ENCODE measurements around the gene LRCH4. TPM values are rescaled to one million over a fixed set of nuclear protein-coding genes. Genes with fewer than 3 reads are reported as not detected.

LRCH4 gene
- total RNA-seq, 2 experiments from 2014 or later: 189 to 217 TPM

DNA sequence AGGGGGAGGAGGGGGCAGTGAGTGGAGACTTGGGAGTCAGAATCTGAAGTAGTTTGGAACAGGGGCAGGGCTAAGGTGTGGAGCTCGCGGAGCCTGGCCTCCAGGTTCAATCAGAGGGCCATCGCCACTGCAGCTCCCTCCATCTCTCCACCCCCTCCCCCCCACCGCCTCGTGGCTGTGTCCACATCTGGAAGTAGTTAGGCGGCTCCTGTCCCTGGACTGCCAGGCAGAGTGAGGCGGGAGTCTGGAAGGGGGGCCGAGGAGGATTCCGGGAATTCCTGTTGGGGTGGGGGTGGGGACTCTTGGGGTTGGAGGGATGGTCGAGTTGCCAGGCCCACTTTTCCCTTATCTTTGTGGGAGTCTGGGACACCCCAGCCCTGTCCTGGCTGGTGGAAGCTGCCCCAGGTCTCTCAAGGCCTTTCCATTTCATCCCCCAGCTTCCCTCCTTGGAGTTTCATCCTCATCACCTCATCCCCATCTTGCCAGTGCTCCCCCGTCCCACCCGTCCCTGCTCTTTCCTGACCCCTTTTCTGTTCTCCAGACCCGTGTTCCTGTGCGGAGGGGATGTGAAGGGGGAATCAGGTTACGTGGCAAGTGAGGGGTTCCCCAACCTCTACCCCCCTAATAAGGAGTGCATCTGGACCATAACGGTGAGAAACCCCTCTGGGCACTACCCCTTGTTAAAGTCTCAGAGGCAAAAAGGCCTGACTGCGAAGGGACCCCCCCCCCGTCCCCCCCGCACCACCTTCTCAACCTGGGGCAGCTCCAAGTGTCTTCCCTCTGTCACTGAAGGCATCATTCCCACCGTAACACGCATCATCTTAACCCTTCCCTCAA lies 17.2 kb upstream of the LRCH4 start:
- H3K9me3 Mint-ChIP-seq: no peaks in the 10 kb centered on the region
- no peak for DNase-seq
- H3K27ac Mint-ChIP-seq: peak overlapping the region; percentile 88
- CTCF ChIA-PET: interaction anchor here (0.8 to 2.1 kb wide), 5 partner anchors 13 to 103 kb away, joined by 3 to 6 read pairs (median 5); partner anchors contain the start of genes FBXO24 and POP7
- POLR2A ChIA-PET: interaction anchor here (1.1 kb wide), 2 partner anchors 14 to 17 kb away, joined by 3 read pairs; partner anchors contain the start of genes FBXO24 and LRCH4
- H3K36me3 Mint-ChIP-seq (ENCODE audit: low read depth): no peaks in the 10 kb centered on the region
- peak overlapping the region; percentile 84 for H3K4me3 Mint-ChIP-seq
- H3K27me3 Mint-ChIP-seq: peaks cover 2% of the 10 kb centered on the region
- H3K4me1 Mint-ChIP-seq: peaks cover 48% of the 10 kb centered on the region

GRCh38 chr7:100600730-100601038 lies 14.8 kb upstream of the LRCH4 start:
- H3K27me3 Mint-ChIP-seq: no peaks in the 10 kb centered on the region
- CTCF ChIA-PET: interaction anchor here (0.6 to 1.0 kb wide), 3 partner anchors 13 to 193 kb away, joined by 3 to 4 read pairs (median 3); no protein-coding TSS in a partner anchor
- POLR2A ChIA-PET: no interaction called here

GRCh38 chr7:100599911-100600729 lies 14.2 kb upstream of the LRCH4 start:
- Mint-ChIP-seq H3K27ac (no peak overlapping the region), H3K27me3 (peaks cover under 1% of the 10 kb centered on the region)
- POLR2A ChIA-PET: no interaction called here

More at GRCh38 chr7:100600730-100601038, 14.8 kb upstream of the LRCH4 start:
- Mint-ChIP-seq H3K9me3 (no peaks in the 10 kb centered on the region), H3K4me3 (no peak overlapping the region), H3K4me1 (peaks cover 37% of the 10 kb centered on the region), H3K36me3 (ENCODE audit: low read depth) (no peaks in the 10 kb centered on the region), H3K27ac (no peak overlapping the region)
- DNase-seq: no peak

GRCh38 chr7:100598425-100598824 lies 12.5 kb upstream of the LRCH4 start:
- POLR2A ChIA-PET: interaction anchor here (1.0 kb wide), 1 partner anchor 12 kb away, joined by 3 read pairs; the partner anchor contains the start of gene FBXO24
- H3K27ac Mint-ChIP-seq: peak overlapping the region; percentile 64
- DNase-seq: no peak

More at GRCh38 chr7:100599911-100600729, 14.2 kb upstream of the LRCH4 start:
- no peak for DNase-seq
- no peak overlapping the region for H3K4me3 Mint-ChIP-seq
- no peaks in the 10 kb centered on the region for H3K9me3 Mint-ChIP-seq
- CTCF ChIA-PET: interaction anchor here (0.6 to 2.5 kb wide), 4 partner anchors 13 to 80 kb away, joined by 3 to 14 read pairs (median 4); partner anchors contain the start of genes FBXO24 and LRCH4
- no peaks in the 10 kb centered on the region for H3K36me3 Mint-ChIP-seq (ENCODE audit: low read depth)
- peaks cover 31% of the 10 kb centered on the region for H3K4me1 Mint-ChIP-seq

GRCh38 chr7:100595188-100595587 lies 9.3 kb upstream of the LRCH4 start:
- POLR2A ChIA-PET: no interaction called here
- no peak for DNase-seq
- Mint-ChIP-seq H3K4me3 (no peak overlapping the region), H3K36me3 (ENCODE audit: low read depth) (no peaks in the 10 kb centered on the region), H3K9me3 (no peaks in the 10 kb centered on the region), H3K4me1 (peaks cover 8% of the 10 kb centered on the region), H3K27ac (no peak overlapping the region), H3K27me3 (peaks cover 5% of the 10 kb centered on the region)
- CTCF ChIA-PET: interaction anchor here (0.6 to 1.6 kb wide), 2 partner anchors 9 to 36 kb away, joined by 3 to 8 read pairs; partner anchors contain the start of genes FBXO24 and LRCH4

More at GRCh38 chr7:100598425-100598824, 12.5 kb upstream of the LRCH4 start:
- CTCF ChIA-PET: interaction anchor here (1.4 to 2.5 kb wide), 4 partner anchors 9 to 35 kb away, joined by 3 to 14 read pairs (median 8); partner anchors contain the start of genes FBXO24, LRCH4 and MOSPD3
- H3K27me3 Mint-ChIP-seq: peaks cover 2% of the 10 kb centered on the region
- H3K36me3 Mint-ChIP-seq (ENCODE audit: low read depth): no peaks in the 10 kb centered on the region
- peaks cover 19% of the 10 kb centered on the region for H3K4me1 Mint-ChIP-seq
- H3K4me3 Mint-ChIP-seq: no peak overlapping the region
- no peaks in the 10 kb centered on the region for H3K9me3 Mint-ChIP-seq

DNA sequence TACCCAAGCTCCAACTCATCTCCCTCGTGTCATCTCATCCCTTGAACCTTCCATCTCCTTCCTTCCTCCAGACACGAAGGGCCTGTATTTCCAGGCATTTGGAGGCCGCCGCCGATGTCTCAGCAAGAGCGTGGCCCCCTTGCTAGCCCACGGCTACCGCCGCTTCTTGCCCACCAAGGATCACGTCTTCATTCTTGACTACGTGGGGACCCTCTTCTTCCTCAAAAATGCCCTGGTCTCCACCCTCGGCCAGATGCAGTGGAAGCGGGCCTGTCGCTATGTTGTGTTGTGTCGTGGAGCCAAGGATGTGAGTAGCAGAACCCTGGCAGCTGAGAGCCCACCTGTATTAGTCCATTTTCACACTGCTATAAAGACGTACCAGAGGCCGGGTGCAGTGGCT lies 5.7 kb upstream of the LRCH4 start:
- no peak for DNase-seq
- peaks cover 6% of the 10 kb centered on the region for H3K4me1 Mint-ChIP-seq
- POLR2A ChIA-PET: no interaction called here

DNA sequence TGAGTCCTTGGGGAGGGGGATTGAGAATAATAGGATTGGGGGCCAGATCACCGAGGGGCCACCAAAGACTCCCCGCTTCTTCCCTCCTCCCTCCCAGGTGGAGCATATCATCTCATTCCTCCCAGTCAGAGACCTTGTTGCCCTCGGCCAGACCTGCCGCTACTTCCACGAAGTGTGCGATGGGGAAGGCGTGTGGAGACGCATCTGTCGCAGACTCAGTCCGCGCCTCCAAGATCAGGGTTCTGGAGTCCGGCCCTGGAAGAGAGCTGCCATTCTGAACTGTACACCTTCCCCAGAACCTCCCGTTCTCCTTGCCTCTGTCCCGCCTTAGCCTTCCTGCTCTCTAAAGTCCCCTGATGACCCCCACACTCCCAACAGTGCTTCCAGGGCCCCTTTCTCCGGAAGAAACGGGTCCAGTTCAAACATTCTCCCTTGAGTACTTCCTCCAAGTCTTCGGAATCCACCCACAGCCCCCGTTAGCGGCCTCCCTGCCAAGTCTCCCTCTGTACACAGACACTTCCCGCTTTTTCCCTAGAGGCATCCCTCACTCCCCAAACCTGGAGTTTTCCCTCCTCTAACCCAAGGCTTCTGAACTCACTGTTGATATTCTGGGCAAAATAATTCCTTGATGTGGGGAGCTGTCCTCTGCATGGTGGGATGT lies 4.3 kb upstream of the LRCH4 start:
- H3K27ac Mint-ChIP-seq: no peak overlapping the region
- peaks cover 8% of the 10 kb centered on the region for H3K4me1 Mint-ChIP-seq
- no peak overlapping the region for H3K4me3 Mint-ChIP-seq
- peaks cover 7% of the 10 kb centered on the region for H3K27me3 Mint-ChIP-seq
- DNase-seq: no peak
- no peaks in the 10 kb centered on the region for H3K9me3 Mint-ChIP-seq
- POLR2A ChIA-PET: no interaction called here
- no peaks in the 10 kb centered on the region for H3K36me3 Mint-ChIP-seq (ENCODE audit: low read depth)
- CTCF ChIA-PET: interaction anchor here (1.7 to 2.1 kb wide), 3 partner anchors 8 to 16 kb away, joined by 5 to 9 read pairs (median 5); partner anchors contain the start of gene PCOLCE

More for the DNA sequence above, 5.7 kb upstream of the LRCH4 start:
- peaks cover 7% of the 10 kb centered on the region for H3K27me3 Mint-ChIP-seq
- no peak overlapping the region for H3K4me3 Mint-ChIP-seq
- H3K27ac Mint-ChIP-seq: no peak overlapping the region
- no peaks in the 10 kb centered on the region for H3K9me3 Mint-ChIP-seq
- no peaks in the 10 kb centered on the region for H3K36me3 Mint-ChIP-seq (ENCODE audit: low read depth)
- CTCF ChIA-PET: interaction anchor here (0.6 to 1.3 kb wide), 2 partner anchors 10 to 122 kb away, joined by 3 to 6 read pairs; partner anchors contain the start of gene PCOLCE

DNA sequence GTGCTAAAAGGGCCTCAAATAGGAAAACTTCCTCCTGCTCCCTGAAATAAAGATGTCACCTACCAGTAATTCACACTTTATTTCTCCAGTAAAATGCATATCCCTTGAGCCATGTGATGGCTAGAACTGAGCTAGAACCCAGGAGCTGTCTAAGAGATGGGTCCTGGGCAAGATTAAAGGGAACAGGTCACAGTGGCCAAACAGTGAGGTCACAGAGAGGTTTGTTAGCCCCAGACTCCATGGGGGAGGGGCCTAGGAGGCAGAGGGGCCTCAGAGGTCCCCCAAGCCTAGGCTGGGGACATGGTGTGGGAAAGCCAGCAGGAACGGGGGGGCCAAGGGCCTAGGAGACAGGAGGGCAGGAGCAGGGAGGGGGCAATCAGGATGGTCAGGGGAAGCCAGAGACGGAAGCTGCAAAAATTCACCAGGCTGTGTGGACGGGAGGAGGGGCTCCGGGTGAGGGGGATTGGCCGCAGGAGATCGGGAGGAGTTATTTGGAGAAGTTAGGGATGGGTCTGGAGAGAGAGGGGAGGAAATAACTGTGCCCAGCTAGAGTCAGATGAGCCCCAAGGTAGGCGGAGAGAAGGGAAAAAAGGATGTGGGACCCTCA lies 3.5 kb upstream of the LRCH4 start:
- ChIA-PET CTCF (interaction anchor here (0.8 to 2.1 kb wide), 6 partner anchors 9 to 161 kb away, joined by 3 to 9 read pairs (median 4); partner anchors contain the start of genes MOSPD3, PCOLCE and ZCWPW1), POLR2A (interaction anchor here (0.6 kb wide), 1 partner anchor 140 kb away, joined by 9 read pairs; no protein-coding TSS in a partner anchor)
- peaks cover 2% of the 10 kb centered on the region for H3K36me3 Mint-ChIP-seq (ENCODE audit: low read depth)
- no peak for DNase-seq
- no peaks in the 10 kb centered on the region for H3K9me3 Mint-ChIP-seq
- no peak overlapping the region for H3K4me3 Mint-ChIP-seq
- peaks cover 8% of the 10 kb centered on the region for H3K4me1 Mint-ChIP-seq
- H3K27ac Mint-ChIP-seq: no peak overlapping the region
- peaks cover 5% of the 10 kb centered on the region for H3K27me3 Mint-ChIP-seq

DNA sequence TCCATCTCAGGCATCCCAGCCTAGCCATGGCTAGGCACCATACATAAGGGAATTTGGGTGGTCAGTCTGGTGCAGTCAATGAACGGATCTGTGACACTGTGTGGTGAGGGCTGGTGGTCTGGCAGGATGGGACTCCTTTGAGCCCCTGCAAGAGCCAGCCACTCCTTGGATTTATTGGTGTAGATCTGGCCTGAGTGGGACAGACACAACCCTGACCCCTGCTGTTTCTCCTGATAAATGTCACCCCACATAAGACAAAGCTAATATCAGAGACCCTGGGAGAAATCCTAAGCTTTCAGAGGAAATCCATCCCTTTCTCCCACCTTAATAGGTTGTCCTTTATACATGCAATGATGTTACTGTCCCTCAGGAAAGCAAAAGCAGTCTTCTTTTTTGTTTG lies 2.5 kb upstream of the LRCH4 start:
- POLR2A ChIA-PET: interaction anchor here (0.9 kb wide), 1 partner anchor 14 kb away, joined by 3 read pairs; the partner anchor contains the start of gene PCOLCE
- peaks cover 5% of the 10 kb centered on the region for H3K27me3 Mint-ChIP-seq
- no peak for DNase-seq
- peak overlapping the region; percentile 13 for H3K4me3 Mint-ChIP-seq
- CTCF ChIA-PET: interaction anchor here (0.6 to 2.1 kb wide), 9 partner anchors 10 to 167 kb away, joined by 3 to 9 read pairs (median 3); partner anchors contain the start of genes MOSPD3 and ZCWPW1
- H3K4me1 Mint-ChIP-seq: peaks cover 14% of the 10 kb centered on the region
- no peaks in the 10 kb centered on the region for H3K9me3 Mint-ChIP-seq
- H3K27ac Mint-ChIP-seq: no peak overlapping the region
- peaks cover 9% of the 10 kb centered on the region for H3K36me3 Mint-ChIP-seq (ENCODE audit: low read depth)

GRCh38 chr7:100586266-100587025 lies 517 bp upstream of the LRCH4 start, which contains the start of gene FBXO24:
FBXO24 (plus strand) TSS chr7:100586328; CDS start chr7:100586626, 298 bp downstream.
- ChIA-PET POLR2A (interaction anchor here (0.6 to 1.0 kb wide), 7 partner anchors 12 to 159 kb away, joined by 3 to 9 read pairs (median 5); partner anchors contain the start of gene MOSPD3), CTCF (interaction anchor here (0.7 to 4.0 kb wide), 23 partner anchors 8 to 139 kb away, joined by 3 to 22 read pairs (median 4); partner anchors contain the start of genes GNB2, MOSPD3 and POP7)
- peaks cover 12% of the 10 kb centered on the region for H3K36me3 Mint-ChIP-seq (ENCODE audit: low read depth)
- DNase-seq: peak; percentile 100
- H3K27me3 Mint-ChIP-seq: peaks cover 5% of the 10 kb centered on the region
- peaks cover 27% of the 10 kb centered on the region for H3K4me1 Mint-ChIP-seq
- peak within 1 kb of the TSS; percentile 92 for H3K27ac Mint-ChIP-seq
- H3K9me3 Mint-ChIP-seq: no peaks in the 10 kb centered on the region
- H3K4me3 Mint-ChIP-seq: peak within 1 kb of the TSS; percentile 92

Measured in activated CD4-positive, alpha-beta T cell treated with anti-CD3 and anti-CD28 coated beads, Interleukin-2, amount 10 ng/mL, durations not matched to agents 7 days and 5 days (primary cell).